ENCODE measurements around the gene TEX26. TPM values are rescaled to one million over a fixed set of nuclear protein-coding genes. Genes with fewer than 3 reads are reported as not detected.

TEX26 gene
- total RNA-seq, 1 experiment from 2014 or later = not detected

GRCh38 chr13:30978981-30979956 is 46.8 kb downstream of the TEX26 start:
- Histone ChIP-seq H3K4me1 (peaks cover 12% of the 10 kb centered on the region), H3K4me3 (no peak overlapping the region), H3K27me3 (no peaks in the 10 kb centered on the region), H3K27ac (no peak overlapping the region), H3K36me3 (no peaks in the 10 kb centered on the region), H3K9me3 (replicated peaks) (no peaks in the 10 kb centered on the region)
- DNase-seq = peak; percentile 66 to 80

- no peaks in the 10 kb centered on the region for H3K36me3 ChIP-seq
- H3K4me3 ChIP-seq = no peak overlapping the region
- no peak for DNase-seq
- no peaks in the 10 kb centered on the region for H3K27me3 ChIP-seq
- H3K27ac ChIP-seq = no peak overlapping the region
- H3K9me3 ChIP-seq (replicated peaks) = no peaks in the 10 kb centered on the region
- H3K4me1 ChIP-seq = peaks cover 22% of the 10 kb centered on the region
These were observed 50.0 kb downstream of the TEX26 start for GRCh38 chr13:30982506-30982905.

GRCh38 chr13:30982906-30983305 is 50.5 kb downstream of the TEX26 start:
- Histone ChIP-seq H3K4me1 (peaks cover 18% of the 10 kb centered on the region), H3K9me3 (replicated peaks) (no peaks in the 10 kb centered on the region), H3K27ac (no peak overlapping the region), H3K36me3 (no peaks in the 10 kb centered on the region), H3K4me3 (no peak overlapping the region), H3K27me3 (no peaks in the 10 kb centered on the region)
- no peak for DNase-seq

GRCh38 chr13:30983431-30983830 is 51.0 kb downstream of the TEX26 start:
- H3K27me3 ChIP-seq = no peaks in the 10 kb centered on the region
- H3K36me3 ChIP-seq = no peaks in the 10 kb centered on the region
- no peak overlapping the region for H3K4me3 ChIP-seq
- no peak for DNase-seq
- peaks cover 14% of the 10 kb centered on the region for H3K4me1 ChIP-seq
- no peak overlapping the region for H3K27ac ChIP-seq
- no peaks in the 10 kb centered on the region for H3K9me3 ChIP-seq (replicated peaks)

GRCh38 chr13:30984620-30985019 is 52.2 kb downstream of the TEX26 start:
- no peaks in the 10 kb centered on the region for H3K9me3 ChIP-seq (replicated peaks)
- no peaks in the 10 kb centered on the region for H3K27me3 ChIP-seq
- no peak for DNase-seq
- H3K36me3 ChIP-seq = no peaks in the 10 kb centered on the region
- no peak overlapping the region for H3K4me3 ChIP-seq
- H3K4me1 ChIP-seq = peaks cover 14% of the 10 kb centered on the region
- no peak overlapping the region for H3K27ac ChIP-seq

GRCh38 chr13:30985637-30986205 is 53.3 kb downstream of the TEX26 start:
- Histone ChIP-seq H3K9me3 (replicated peaks) (no peaks in the 10 kb centered on the region), H3K27ac (no peak overlapping the region), H3K27me3 (no peaks in the 10 kb centered on the region), H3K4me3 (no peak overlapping the region), H3K4me1 (peaks cover 14% of the 10 kb centered on the region), H3K36me3 (no peaks in the 10 kb centered on the region)
- DNase-seq = peak in 1 of 2 experiments; percentile 52

- Histone ChIP-seq H3K36me3 (no peaks in the 10 kb centered on the region), H3K27me3 (no peaks in the 10 kb centered on the region), H3K9me3 (replicated peaks) (no peaks in the 10 kb centered on the region), H3K4me1 (no peaks in the 10 kb centered on the region), H3K27ac (no peak overlapping the region), H3K4me3 (no peak overlapping the region)
- no peak for DNase-seq
These were observed 58.7 kb downstream of the TEX26 start for GRCh38 chr13:30991184-30991583.

GRCh38 chr13:30991922-30992321 is 59.5 kb downstream of the TEX26 start:
- Histone ChIP-seq H3K36me3 (no peaks in the 10 kb centered on the region), H3K4me1 (no peaks in the 10 kb centered on the region), H3K27me3 (no peaks in the 10 kb centered on the region), H3K27ac (no peak overlapping the region), H3K9me3 (replicated peaks) (no peaks in the 10 kb centered on the region), H3K4me3 (no peak overlapping the region)
- no peak for DNase-seq

GRCh38 chr13:30995331-30995730 is 62.9 kb downstream of the TEX26 start:
- DNase-seq = no peak
- Histone ChIP-seq H3K9me3 (replicated peaks) (no peaks in the 10 kb centered on the region), H3K4me3 (no peak overlapping the region), H3K36me3 (no peaks in the 10 kb centered on the region), H3K4me1 (no peaks in the 10 kb centered on the region), H3K27ac (no peak overlapping the region), H3K27me3 (no peaks in the 10 kb centered on the region)

- no peaks in the 10 kb centered on the region for H3K9me3 ChIP-seq (replicated peaks)
- no peaks in the 10 kb centered on the region for H3K4me1 ChIP-seq
- H3K36me3 ChIP-seq = no peaks in the 10 kb centered on the region
- DNase-seq = no peak
- no peak overlapping the region for H3K4me3 ChIP-seq
- no peaks in the 10 kb centered on the region for H3K27me3 ChIP-seq
- H3K27ac ChIP-seq = no peak overlapping the region
These were observed 65.2 kb downstream of the TEX26 start for GRCh38 chr13:30997697-30998096.

GRCh38 chr13:30998136-30999088 is 66.0 kb downstream of the TEX26 start:
- no peak overlapping the region for H3K27ac ChIP-seq
- no peak overlapping the region for H3K4me3 ChIP-seq
- no peaks in the 10 kb centered on the region for H3K9me3 ChIP-seq (replicated peaks)
- H3K36me3 ChIP-seq = no peaks in the 10 kb centered on the region
- DNase-seq = no peak
- H3K27me3 ChIP-seq = no peaks in the 10 kb centered on the region
- no peaks in the 10 kb centered on the region for H3K4me1 ChIP-seq

- DNase-seq = no peak
- Histone ChIP-seq H3K36me3 (no peaks in the 10 kb centered on the region), H3K27ac (no peak overlapping the region), H3K27me3 (no peaks in the 10 kb centered on the region), H3K4me1 (no peaks in the 10 kb centered on the region), H3K9me3 (replicated peaks) (no peaks in the 10 kb centered on the region), H3K4me3 (no peak overlapping the region)
These were observed 68.4 kb downstream of the TEX26 start for GRCh38 chr13:31000889-31001288.

GRCh38 chr13:31001647-31002046 is 69.2 kb downstream of the TEX26 start:
- H3K36me3 ChIP-seq = no peaks in the 10 kb centered on the region
- H3K4me1 ChIP-seq = no peaks in the 10 kb centered on the region
- no peak overlapping the region for H3K4me3 ChIP-seq
- DNase-seq = no peak
- no peaks in the 10 kb centered on the region for H3K27me3 ChIP-seq
- H3K27ac ChIP-seq = no peak overlapping the region
- H3K9me3 ChIP-seq (replicated peaks) = no peaks in the 10 kb centered on the region

GRCh38 chr13:31005066-31005465 is 72.6 kb downstream of the TEX26 start:
- Histone ChIP-seq H3K4me1 (no peaks in the 10 kb centered on the region), H3K27ac (no peak overlapping the region), H3K4me3 (no peak overlapping the region), H3K36me3 (no peaks in the 10 kb centered on the region), H3K27me3 (no peaks in the 10 kb centered on the region), H3K9me3 (replicated peaks) (no peaks in the 10 kb centered on the region)
- no peak for DNase-seq

GRCh38 chr13:31007417-31007816 is 75.0 kb downstream of the TEX26 start:
- H3K4me3 ChIP-seq = no peak overlapping the region
- no peaks in the 10 kb centered on the region for H3K9me3 ChIP-seq (replicated peaks)
- no peak overlapping the region for H3K27ac ChIP-seq
- H3K4me1 ChIP-seq = peaks cover 5% of the 10 kb centered on the region; the same call in 1 of the 2 replicates
- no peak for DNase-seq
- no peaks in the 10 kb centered on the region for H3K36me3 ChIP-seq
- no peaks in the 10 kb centered on the region for H3K27me3 ChIP-seq
